ENCODE results near the gene PLK3.
"Not testable (repeated sequence)": the region's sequence is repeated elsewhere in the genome, so short reads cannot be mapped to it uniquely, and the experiment has no call there.

PLK3 gene

DNA sequence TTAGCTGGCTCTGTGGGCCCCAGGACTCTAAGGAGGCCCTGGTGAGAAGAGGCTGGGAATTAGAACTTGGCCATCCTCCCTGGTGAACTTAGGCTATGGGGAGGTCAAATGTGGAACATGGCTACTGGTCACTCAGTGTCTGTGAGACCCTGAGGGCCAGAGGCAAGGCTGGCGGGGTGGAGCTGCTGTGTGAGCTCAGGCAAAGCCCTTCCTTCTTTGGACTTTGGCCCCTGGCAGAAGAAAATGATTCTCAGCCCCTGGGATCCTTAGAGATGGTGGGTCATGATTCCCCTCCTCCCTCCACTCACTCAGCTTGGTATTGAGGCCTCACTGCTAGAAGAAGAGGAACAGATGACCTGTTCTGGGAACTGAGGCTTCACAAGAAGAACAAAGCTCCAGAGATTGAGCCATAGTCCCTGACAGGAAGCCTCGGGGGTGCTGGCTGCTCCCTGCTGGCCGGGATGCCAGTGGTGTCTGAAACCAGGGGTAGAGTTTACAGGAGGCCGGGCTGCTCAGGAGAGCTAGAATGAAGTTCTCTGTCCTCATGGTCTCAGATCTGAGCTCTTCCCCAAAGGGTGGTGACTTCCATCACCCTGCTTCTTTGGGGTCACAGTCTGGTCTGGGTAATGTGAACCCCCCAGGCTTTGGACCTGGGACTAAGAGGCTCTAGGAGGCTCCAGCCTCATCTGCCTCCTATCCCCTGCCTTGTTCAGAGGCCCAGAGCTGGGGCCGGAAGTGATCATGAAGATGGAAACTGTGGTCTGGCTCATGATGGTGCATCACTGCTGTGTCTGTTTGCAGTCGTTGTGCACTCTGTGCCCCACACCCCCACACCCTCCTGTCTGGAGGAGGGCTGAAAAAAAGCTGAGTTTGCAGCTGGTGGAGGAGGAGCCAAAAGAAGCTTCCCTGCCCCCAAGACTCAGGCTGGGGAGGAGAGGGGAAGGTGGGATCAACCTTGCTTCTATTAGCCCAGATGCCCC is 9.1 kb downstream of the PLK3 start:
- Histone ChIP-seq H3K27ac (ENCODE audit: low read depth in 2 of 2, low read length in 2 of 2) (peak overlapping the region; percentile 97 to 98), H3K9me3 (ENCODE audit: control insufficient read depth in 2 of 2, low read length in 2 of 2) (no peaks in the 10 kb centered on the region), H3K36me3 (ENCODE audit: control insufficient read depth in 2 of 2, insufficient read depth in 2 of 2, low read length in 2 of 2) (peaks cover 4 to 8% of the 10 kb centered on the region in 2 donors), H3K4me3 (ENCODE audit: low read length in 2 of 2) (peak overlapping the region; percentile 27 to 54), H3K27me3 (ENCODE audit: control insufficient read depth in 2 of 2, insufficient read depth in 2 of 2, low read length in 2 of 2) (no peaks in the 10 kb centered on the region), H3K4me1 (ENCODE audit: control insufficient read depth in 2 of 2, insufficient read depth in 2 of 2, low read length in 2 of 2) (peaks cover 46 to 52% of the 10 kb centered on the region in 2 donors), H3K9ac (ENCODE audit: low read depth in 1 of 2, low read length in 2 of 2) (peak overlapping the region; percentile 76 to 89)

DNA sequence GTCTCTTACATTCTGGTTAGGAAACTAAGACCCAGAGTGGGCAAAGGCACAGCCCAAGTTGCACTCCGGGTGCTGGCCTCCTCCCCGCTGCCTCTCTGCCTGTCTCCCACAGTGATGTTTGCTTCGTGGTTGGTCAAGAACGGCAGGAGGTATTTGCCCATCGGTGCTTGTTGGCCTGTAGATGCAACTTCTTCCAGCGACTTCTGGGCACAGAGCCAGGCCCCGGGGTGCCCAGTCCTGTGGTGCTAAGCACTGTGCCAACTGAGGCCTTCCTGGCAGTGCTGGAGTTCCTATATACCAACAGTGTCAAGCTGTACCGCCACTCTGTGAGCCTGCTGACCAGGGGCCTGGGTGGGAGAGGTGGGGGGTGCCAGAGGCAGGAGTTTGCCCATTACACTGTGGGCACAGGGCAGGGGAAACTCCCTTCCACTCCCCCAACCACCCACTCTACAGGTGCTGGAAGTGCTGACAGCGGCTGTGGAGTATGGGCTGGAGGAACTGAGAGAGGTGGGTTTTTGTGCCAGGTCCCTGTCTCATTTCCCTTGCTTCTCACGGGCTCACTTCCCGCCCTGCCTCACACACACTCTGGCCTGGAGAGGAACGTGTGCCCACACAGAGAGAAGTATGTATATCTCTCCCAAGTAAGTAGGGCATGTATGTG is 10.1 kb downstream of the PLK3 start:
- no peaks in the 10 kb centered on the region for H3K27me3 ChIP-seq (ENCODE audit: control insufficient read depth in 2 of 2, insufficient read depth in 2 of 2, low read length in 2 of 2)
- peaks cover 46 to 53% of the 10 kb centered on the region in 2 donors for H3K4me1 ChIP-seq (ENCODE audit: control insufficient read depth in 2 of 2, insufficient read depth in 2 of 2, low read length in 2 of 2)
- H3K9ac ChIP-seq (ENCODE audit: low read depth in 1 of 2, low read length in 2 of 2): peak overlapping the region; percentile 23 to 41
- peak overlapping the region in 1 of 2 donors; percentile 54 for H3K4me3 ChIP-seq (ENCODE audit: low read length in 2 of 2)
- H3K27ac ChIP-seq (ENCODE audit: low read depth in 2 of 2, low read length in 2 of 2): peak overlapping the region; percentile 97 to 98
- H3K9me3 ChIP-seq (ENCODE audit: control insufficient read depth in 2 of 2, low read length in 2 of 2): no peaks in the 10 kb centered on the region
- H3K36me3 ChIP-seq (ENCODE audit: control insufficient read depth in 2 of 2, insufficient read depth in 2 of 2, low read length in 2 of 2): peaks cover 1 to 4% of the 10 kb centered on the region in 2 donors

GRCh38 chr1:44810762-44811105 is 10.6 kb downstream of the PLK3 start:
- H3K4me3 ChIP-seq (ENCODE audit: low read length in 2 of 2); H3K36me3 ChIP-seq (ENCODE audit: control insufficient read depth in 2 of 2, insufficient read depth in 2 of 2, low read length in 2 of 2); H3K9me3 ChIP-seq (ENCODE audit: control insufficient read depth in 2 of 2, low read length in 2 of 2); H3K27me3 ChIP-seq (ENCODE audit: control insufficient read depth in 2 of 2, insufficient read depth in 2 of 2, low read length in 2 of 2): not testable (repeated sequence)
- Histone ChIP-seq H3K9ac (ENCODE audit: low read depth in 1 of 2, low read length in 2 of 2) (peak overlapping the region; percentile 23 to 41), H3K4me1 (ENCODE audit: control insufficient read depth in 2 of 2, insufficient read depth in 2 of 2, low read length in 2 of 2) (peaks cover 46 to 53% of the 10 kb centered on the region in 2 donors), H3K27ac (ENCODE audit: low read depth in 2 of 2, low read length in 2 of 2) (peak overlapping the region; percentile 97 to 98)

GRCh38 chr1:44811234-44811633 is 11.1 kb downstream of the PLK3 start:
- H3K9ac ChIP-seq (ENCODE audit: low read depth in 1 of 2, low read length in 2 of 2): no peak overlapping the region
- H3K4me3 ChIP-seq (ENCODE audit: low read length in 2 of 2): no peak overlapping the region
- H3K4me1 ChIP-seq (ENCODE audit: control insufficient read depth in 2 of 2, insufficient read depth in 2 of 2, low read length in 2 of 2): peaks cover 46 to 51% of the 10 kb centered on the region in 2 donors
- H3K9me3 ChIP-seq (ENCODE audit: control insufficient read depth in 2 of 2, low read length in 2 of 2): no peaks in the 10 kb centered on the region
- no peaks in the 10 kb centered on the region for H3K36me3 ChIP-seq (ENCODE audit: control insufficient read depth in 2 of 2, insufficient read depth in 2 of 2, low read length in 2 of 2)
- H3K27ac ChIP-seq (ENCODE audit: low read depth in 2 of 2, low read length in 2 of 2): peak overlapping the region in 1 of 2 donors; percentile 17
- H3K27me3 ChIP-seq (ENCODE audit: control insufficient read depth in 2 of 2, insufficient read depth in 2 of 2, low read length in 2 of 2): no peaks in the 10 kb centered on the region

DNA sequence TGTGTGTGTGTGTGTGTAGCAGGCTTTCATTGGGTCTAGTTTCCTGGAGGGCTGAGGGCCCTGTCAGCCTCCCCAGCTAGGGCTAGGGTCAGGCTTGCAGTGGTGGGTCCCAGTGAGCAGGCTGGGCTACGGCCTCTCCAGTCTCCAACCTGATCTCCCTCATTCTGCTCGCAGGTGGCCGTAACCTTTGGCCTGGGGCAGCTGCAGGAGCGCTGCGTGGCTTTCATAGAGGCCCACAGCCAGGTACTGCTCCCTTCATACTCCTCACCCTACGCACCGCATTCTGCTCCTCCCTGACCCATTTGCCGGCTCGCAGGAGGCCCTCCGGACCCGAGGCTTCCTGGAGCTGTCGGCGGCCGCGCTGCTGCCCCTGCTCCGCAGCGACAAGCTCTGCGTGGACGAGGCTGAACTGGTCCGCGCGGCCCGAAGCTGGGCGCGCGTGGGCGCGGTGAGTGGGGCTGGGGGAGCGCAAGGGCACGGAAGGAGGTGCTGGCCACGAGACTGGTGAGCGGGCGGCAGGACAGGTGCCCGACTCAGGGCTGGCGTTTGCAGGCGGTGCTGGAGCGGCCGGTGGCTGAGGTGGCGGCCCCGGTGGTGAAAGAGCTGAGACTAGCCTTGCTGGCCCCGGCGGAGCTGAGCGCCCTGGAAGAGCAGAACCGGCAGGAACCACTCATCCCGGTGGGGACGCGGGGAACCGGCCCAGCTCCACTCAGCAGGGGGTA is 12.8 kb downstream of the PLK3 start:
- no peaks in the 10 kb centered on the region for H3K27me3 ChIP-seq (ENCODE audit: control insufficient read depth in 2 of 2, insufficient read depth in 2 of 2, low read length in 2 of 2)
- no peaks in the 10 kb centered on the region for H3K36me3 ChIP-seq (ENCODE audit: control insufficient read depth in 2 of 2, insufficient read depth in 2 of 2, low read length in 2 of 2)
- peak overlapping the region; percentile 60 to 82 for H3K9ac ChIP-seq (ENCODE audit: low read depth in 1 of 2, low read length in 2 of 2)
- H3K4me1 ChIP-seq (ENCODE audit: control insufficient read depth in 2 of 2, insufficient read depth in 2 of 2, low read length in 2 of 2): peaks cover 29 to 34% of the 10 kb centered on the region in 2 donors
- H3K4me3 ChIP-seq (ENCODE audit: low read length in 2 of 2): peak overlapping the region; percentile 81 to 83
- H3K27ac ChIP-seq (ENCODE audit: low read depth in 2 of 2, low read length in 2 of 2): peak overlapping the region; percentile 82 to 87
- no peaks in the 10 kb centered on the region for H3K9me3 ChIP-seq (ENCODE audit: control insufficient read depth in 2 of 2, low read length in 2 of 2)

DNA sequence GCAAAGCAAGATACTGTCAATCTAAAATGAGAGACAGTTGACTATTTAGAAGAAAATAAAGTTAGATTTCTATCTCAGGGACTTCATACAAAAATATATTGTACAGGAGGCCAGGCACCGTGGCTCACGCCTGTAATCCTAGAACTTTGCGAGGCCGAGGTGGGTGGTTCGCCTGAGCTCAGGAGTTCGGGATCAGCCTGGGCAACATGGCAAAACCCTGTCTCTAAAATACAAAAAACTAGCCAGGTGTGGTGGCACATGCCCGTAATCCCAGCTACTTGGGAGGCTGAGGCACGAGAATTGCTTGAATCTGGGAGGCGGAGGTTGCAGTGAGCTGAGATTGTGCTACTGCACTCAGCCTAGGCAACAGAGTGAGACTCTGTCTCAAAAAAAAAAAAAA is 15.7 kb downstream of the PLK3 start:
- H3K27me3 ChIP-seq (ENCODE audit: control insufficient read depth in 2 of 2, insufficient read depth in 2 of 2, low read length in 2 of 2); H3K27ac ChIP-seq (ENCODE audit: low read depth in 2 of 2, low read length in 2 of 2); H3K4me3 ChIP-seq (ENCODE audit: low read length in 2 of 2); H3K36me3 ChIP-seq (ENCODE audit: control insufficient read depth in 2 of 2, insufficient read depth in 2 of 2, low read length in 2 of 2); H3K9me3 ChIP-seq (ENCODE audit: control insufficient read depth in 2 of 2, low read length in 2 of 2); H3K9ac ChIP-seq (ENCODE audit: low read depth in 1 of 2, low read length in 2 of 2): not testable (repeated sequence)
- H3K4me1 ChIP-seq (ENCODE audit: control insufficient read depth in 2 of 2, insufficient read depth in 2 of 2, low read length in 2 of 2): peaks cover 12 to 22% of the 10 kb centered on the region in 2 donors

GRCh38 chr1:44817307-44817706 is 17.1 kb downstream of the PLK3 start:
- Histone ChIP-seq H3K36me3 (ENCODE audit: control insufficient read depth in 2 of 2, insufficient read depth in 2 of 2, low read length in 2 of 2) (no peaks in the 10 kb centered on the region), H3K27me3 (ENCODE audit: control insufficient read depth in 2 of 2, insufficient read depth in 2 of 2, low read length in 2 of 2) (no peaks in the 10 kb centered on the region), H3K9ac (ENCODE audit: low read depth in 1 of 2, low read length in 2 of 2) (no peak overlapping the region), H3K27ac (ENCODE audit: low read depth in 2 of 2, low read length in 2 of 2) (no peak overlapping the region), H3K4me3 (ENCODE audit: low read length in 2 of 2) (no peak overlapping the region), H3K9me3 (ENCODE audit: control insufficient read depth in 2 of 2, low read length in 2 of 2) (no peaks in the 10 kb centered on the region), H3K4me1 (ENCODE audit: control insufficient read depth in 2 of 2, insufficient read depth in 2 of 2, low read length in 2 of 2) (peaks cover 14 to 22% of the 10 kb centered on the region in 2 donors)

DNA sequence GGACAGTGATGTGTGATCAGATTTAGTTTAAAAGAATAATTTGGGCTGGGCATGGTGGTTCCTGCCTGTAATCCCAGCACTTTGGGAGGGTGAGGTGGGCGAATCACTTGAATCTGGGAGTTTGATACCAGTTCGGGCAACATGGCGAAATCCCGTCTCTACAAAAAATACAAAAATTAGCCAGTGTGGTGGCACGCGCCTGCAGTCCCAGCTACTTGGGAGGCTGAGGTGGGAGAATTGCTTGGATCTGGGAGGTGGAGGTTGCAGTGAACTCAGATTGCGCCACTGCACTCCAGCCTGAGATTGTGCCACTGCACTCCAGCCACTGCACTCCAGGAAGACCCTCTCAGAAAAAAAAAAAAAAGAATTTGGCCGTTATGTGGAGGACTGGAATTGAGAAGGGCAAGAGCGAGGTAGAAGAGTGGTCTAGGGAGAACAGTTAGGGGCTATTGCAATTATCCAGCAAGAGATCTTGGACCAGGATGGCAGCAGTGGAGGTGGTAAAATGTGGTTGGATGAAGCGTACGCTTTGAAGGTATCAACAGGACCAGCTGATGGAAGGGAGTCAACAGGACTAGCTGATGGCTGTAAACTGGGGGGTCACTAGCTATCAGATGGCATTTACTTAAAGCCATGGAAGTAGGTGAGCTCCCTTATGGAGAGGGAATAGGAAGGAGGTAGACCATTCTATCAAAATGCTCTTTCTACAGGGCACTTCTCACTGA is 17.8 kb downstream of the PLK3 start:
- no peak overlapping the region for H3K27ac ChIP-seq (ENCODE audit: low read depth in 2 of 2, low read length in 2 of 2)
- H3K9ac ChIP-seq (ENCODE audit: low read depth in 1 of 2, low read length in 2 of 2): no peak overlapping the region

DNA sequence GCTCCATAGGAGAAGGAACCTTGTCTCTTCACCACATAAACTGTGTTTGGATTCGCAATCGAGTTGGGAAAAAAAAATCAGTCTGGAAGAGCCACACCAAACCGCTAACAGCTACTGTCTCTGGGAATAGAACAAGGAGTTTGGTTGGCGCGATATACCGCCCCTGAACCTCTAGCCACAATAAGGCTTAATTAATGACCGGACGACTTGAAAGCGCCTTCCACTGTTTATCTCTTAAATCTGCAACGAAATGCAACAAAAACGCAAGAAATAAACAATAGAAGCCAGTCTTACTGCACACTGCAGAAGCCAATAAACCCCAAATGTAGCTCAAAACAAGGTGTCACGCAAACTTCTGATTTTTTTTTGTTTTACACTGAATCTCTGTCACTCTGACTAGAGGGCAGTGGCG is 19.0 kb downstream of the PLK3 start:
- H3K27me3 ChIP-seq (ENCODE audit: control insufficient read depth in 2 of 2, insufficient read depth in 2 of 2, low read length in 2 of 2): no peaks in the 10 kb centered on the region
- H3K9ac ChIP-seq (ENCODE audit: low read depth in 1 of 2, low read length in 2 of 2): peak overlapping the region; percentile 93 to 98
- peaks cover 12 to 15% of the 10 kb centered on the region in 2 donors for H3K4me1 ChIP-seq (ENCODE audit: control insufficient read depth in 2 of 2, insufficient read depth in 2 of 2, low read length in 2 of 2)
- peak overlapping the region; percentile 95 to 98 for H3K27ac ChIP-seq (ENCODE audit: low read depth in 2 of 2, low read length in 2 of 2)
- peak overlapping the region; percentile 81 to 83 for H3K4me3 ChIP-seq (ENCODE audit: low read length in 2 of 2)
- no peaks in the 10 kb centered on the region for H3K9me3 ChIP-seq (ENCODE audit: control insufficient read depth in 2 of 2, low read length in 2 of 2)
- no peaks in the 10 kb centered on the region for H3K36me3 ChIP-seq (ENCODE audit: control insufficient read depth in 2 of 2, insufficient read depth in 2 of 2, low read length in 2 of 2)

More for the DNA sequence above, 17.8 kb downstream of the PLK3 start:
- Histone ChIP-seq H3K27me3 (ENCODE audit: control insufficient read depth in 2 of 2, insufficient read depth in 2 of 2, low read length in 2 of 2) (no peaks in the 10 kb centered on the region), H3K9me3 (ENCODE audit: control insufficient read depth in 2 of 2, low read length in 2 of 2) (no peaks in the 10 kb centered on the region), H3K4me1 (ENCODE audit: control insufficient read depth in 2 of 2, insufficient read depth in 2 of 2, low read length in 2 of 2) (peaks cover 14 to 22% of the 10 kb centered on the region in 2 donors), H3K4me3 (ENCODE audit: low read length in 2 of 2) (no peak overlapping the region), H3K36me3 (ENCODE audit: control insufficient read depth in 2 of 2, insufficient read depth in 2 of 2, low read length in 2 of 2) (no peaks in the 10 kb centered on the region)
